Gastrocnemius medialis (tissue), 4 donors: Measurements from ENCODE around the gene TMEM213. TPM values are rescaled to one million over a fixed set of nuclear protein-coding genes. Genes with fewer than 3 reads are reported as not detected.
"Not testable (repeated sequence)": the region's sequence is repeated elsewhere in the genome, so short reads cannot be mapped to it uniquely, and the experiment has no call there.

Source experiments
- ATAC-seq, 2 donors: fragments of 150-250 bp; one replicate each; pipeline ENCODE4 v1.9.1; 2016
- DNase-seq, 2 donors: peaks; one replicate each; pipeline ENCODE4 v3.0.0-alpha.2; 2019
- H3K27ac ChIP-seq, 4 donors: fragments of 200-600 bp; sonication (generic); 1 replicate in 1 of 4; 2 replicates in 3 of 4; pipeline ENCODE4 v1.5.1; 2016 to 2018; ENCODE audit warnings: mild to moderate bottlenecking in 2 of 4, moderate library complexity in 1 of 4
- H3K27me3 ChIP-seq, 3 donors: fragments of 200-600 bp; sonication (generic) in 2 of 3; 1 replicate in 1 of 3; 2 replicates in 2 of 3; pipeline versions ENCODE4 v1.5.1 to v1.6.0; 2016 to 2019; ENCODE audit warnings: mild to moderate bottlenecking in 1 of 3, moderate library complexity in 1 of 3
- H3K36me3 ChIP-seq, 2 donors: fragments of 200-600 bp; sonication (generic) in 1 of 2; one replicate each; pipeline ENCODE4 v1.5.1; 2017 to 2018
- H3K4me1 ChIP-seq, 2 donors: fragments of 200-600 bp; sonication (generic) in 1 of 2; one replicate each; pipeline ENCODE4 v1.5.1; 2016 to 2017; ENCODE audit warnings: mild to moderate bottlenecking in 2 of 2
- H3K4me3 ChIP-seq, 4 donors: fragments of 200-600 bp; sonication (generic) in 3 of 4; 1 replicate in 1 of 4; 2 replicates in 3 of 4; pipeline ENCODE4 v1.5.1; 2016 to 2019; ENCODE audit warnings: mild to moderate bottlenecking in 2 of 4
- H3K9me3 ChIP-seq, 3 donors: fragments of 200-600 bp; sonication (generic) in 2 of 3; 1 replicate in 1 of 3; 2 replicates in 2 of 3; pipeline ENCODE4 v1.5.1; 2016 to 2019
- POLR2A ChIP-seq, 2 donors: fragments of 450-650 bp; IDR thresholded peaks; one replicate each; pipeline ENCODE4 v1.6.1; 2017; ENCODE audit warnings: antibody characterized with exemption in 2 of 2, mild to moderate bottlenecking in 2 of 2, moderate library complexity in 2 of 2
- in situ Hi-C, 4 donors: fragments of 200-750 bp; cut with MboI; loops; one replicate each; pipeline versions ENCODE4 v1.15.0 to v1.8.0; 2017; ENCODE audit warnings: low sequenced_read_pairs in 4 of 4
- intact Hi-C: fragments of 100-400 bp; cut with DNase I; formaldehyde crosslinking; loops from one replicate; pipeline ENCODE4 v1.15.1; 2023; ENCODE audit warnings: low total_unique reads
- total RNA-seq, 4 donors: library from RNA; depleted of rRNA; stranded (reverse); fragments of >200 nt; gene quantifications; one replicate each; pipeline versions ENCODE4 v1.1.0 to v1.2.3, GENCODE V29; 2016
- TF ChIP-seq, protein P1 (sequence below), 5 experiments: fragments of 450-650 bp in 3 of 5; fragments of 200-600 bp in 2 of 5; sonication (generic) in 2 of 5; IDR thresholded peaks in 4 of 5; conservative IDR thresholded peaks in 1 of 5; 1 replicate in 4 of 5; 2 replicates in 1 of 5; pipeline ENCODE4 v1.5.1; 2016 to 2019; ENCODE audit warnings: antibody characterized with exemption in 5 of 5, mild to moderate bottlenecking in 3 of 5, moderate library complexity in 3 of 5

Gene TMEM213
- total RNA-seq, 4 donors from 2014 or later, result not detected

DNA sequence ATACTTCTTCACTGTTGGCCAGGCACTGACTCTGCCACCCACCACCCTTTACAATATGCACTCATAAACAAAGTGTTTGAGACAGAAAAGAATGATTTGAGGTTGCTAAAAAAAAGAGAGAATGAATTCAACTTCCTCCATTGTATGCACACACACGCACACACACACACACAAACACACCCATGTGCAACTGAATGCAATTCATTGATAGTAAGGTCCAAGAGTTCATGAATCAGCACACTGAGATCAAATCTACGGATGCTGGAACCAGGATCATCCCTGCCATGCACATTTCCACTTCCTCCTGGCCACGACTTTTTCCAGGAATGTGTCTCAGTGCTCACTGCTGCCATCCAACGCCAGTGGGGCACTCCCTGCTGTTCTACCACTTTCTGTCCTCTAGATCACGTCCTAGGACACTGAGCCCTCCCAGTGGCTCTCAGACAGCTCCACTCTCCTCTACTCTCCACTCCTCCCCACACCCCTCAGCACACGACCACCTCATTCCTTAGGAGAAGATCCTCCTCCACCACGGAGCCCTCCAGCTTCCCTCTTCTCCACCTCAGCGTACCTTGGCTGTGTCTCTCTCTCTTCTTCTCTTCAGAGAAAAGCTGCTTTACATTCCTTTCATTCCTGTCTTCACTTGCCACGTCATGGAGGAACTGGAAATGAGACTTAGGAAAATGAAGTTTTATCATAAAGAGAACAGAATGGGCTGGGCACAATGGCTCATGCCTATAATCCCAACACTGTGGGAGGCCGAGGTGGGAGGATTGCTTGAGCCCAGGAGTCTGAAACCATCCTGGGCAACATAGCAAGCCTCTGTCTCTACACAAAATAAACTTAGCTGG lies 12.0 kb upstream of the TMEM213 start:
- no peak overlapping the region for H3K27ac ChIP-seq
- ATAC-seq, result no peak
- H3K4me1 ChIP-seq, result no peaks in the 10 kb centered on the region
- in situ Hi-C loops (no loop called here), intact Hi-C loops (no loop called here)
- DNase-seq, result no peak
- no peaks in the 10 kb centered on the region for H3K9me3 ChIP-seq
- H3K36me3 ChIP-seq, result no peaks in the 10 kb centered on the region
- H3K27me3 ChIP-seq, result no peaks in the 10 kb centered on the region
- no peak overlapping the region for H3K4me3 ChIP-seq
- TF ChIP-seq POLR2A (IDR thresholded peaks at IDR 0.05), result no peak

- H3K27ac ChIP-seq, result no peak overlapping the region
- no peaks in the 10 kb centered on the region for H3K4me1 ChIP-seq
- no peaks in the 10 kb centered on the region for H3K27me3 ChIP-seq
- no peak for DNase-seq
- H3K9me3 ChIP-seq, result no peaks in the 10 kb centered on the region
- TF ChIP-seq, protein P1, sequence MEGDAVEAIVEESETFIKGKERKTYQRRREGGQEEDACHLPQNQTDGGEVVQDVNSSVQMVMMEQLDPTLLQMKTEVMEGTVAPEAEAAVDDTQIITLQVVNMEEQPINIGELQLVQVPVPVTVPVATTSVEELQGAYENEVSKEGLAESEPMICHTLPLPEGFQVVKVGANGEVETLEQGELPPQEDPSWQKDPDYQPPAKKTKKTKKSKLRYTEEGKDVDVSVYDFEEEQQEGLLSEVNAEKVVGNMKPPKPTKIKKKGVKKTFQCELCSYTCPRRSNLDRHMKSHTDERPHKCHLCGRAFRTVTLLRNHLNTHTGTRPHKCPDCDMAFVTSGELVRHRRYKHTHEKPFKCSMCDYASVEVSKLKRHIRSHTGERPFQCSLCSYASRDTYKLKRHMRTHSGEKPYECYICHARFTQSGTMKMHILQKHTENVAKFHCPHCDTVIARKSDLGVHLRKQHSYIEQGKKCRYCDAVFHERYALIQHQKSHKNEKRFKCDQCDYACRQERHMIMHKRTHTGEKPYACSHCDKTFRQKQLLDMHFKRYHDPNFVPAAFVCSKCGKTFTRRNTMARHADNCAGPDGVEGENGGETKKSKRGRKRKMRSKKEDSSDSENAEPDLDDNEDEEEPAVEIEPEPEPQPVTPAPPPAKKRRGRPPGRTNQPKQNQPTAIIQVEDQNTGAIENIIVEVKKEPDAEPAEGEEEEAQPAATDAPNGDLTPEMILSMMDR (IDR thresholded peaks at IDR 0.05 in 4 of 5, conservative IDR thresholded peaks at IDR 0.05 in 1 of 5), result no peak
- TF ChIP-seq POLR2A (IDR thresholded peaks at IDR 0.05), result no peak
- no peaks in the 10 kb centered on the region for H3K36me3 ChIP-seq
- intact Hi-C loops, result no loop called here
- no peak overlapping the region for H3K4me3 ChIP-seq
- ATAC-seq, result no peak
- in situ Hi-C loops, result no loop called here
These were observed 1.7 kb upstream of the TMEM213 start for GRCh38 chr7:138796038-138796615.

GRCh38 chr7:138797046-138797445 lies 748 bp upstream of the TMEM213 start:
- in situ Hi-C loops, H3K36me3 ChIP-seq, DNase-seq, H3K4me1 ChIP-seq, ATAC-seq, H3K27ac ChIP-seq, H3K27me3 ChIP-seq, H3K4me3 ChIP-seq, H3K9me3 ChIP-seq, intact Hi-C loops: not testable (repeated sequence)

GRCh38 chr7:138798836-138799235 lies 1.0 kb downstream of the TMEM213 start:
- DNase-seq, result no peak
- H3K4me3 ChIP-seq, result no peak overlapping the region
- H3K4me1 ChIP-seq, result no peaks in the 10 kb centered on the region
- TF ChIP-seq POLR2A (IDR thresholded peaks at IDR 0.05), result no peak
- TF ChIP-seq, protein P1 (IDR thresholded peaks at IDR 0.05 in 4 of 5, conservative IDR thresholded peaks at IDR 0.05 in 1 of 5), result no peak
- H3K9me3 ChIP-seq, result no peaks in the 10 kb centered on the region
- no peak for ATAC-seq
- H3K27ac ChIP-seq, result no peak overlapping the region
- H3K36me3 ChIP-seq, result no peaks in the 10 kb centered on the region
- intact Hi-C loops, result no loop called here
- H3K27me3 ChIP-seq, result no peaks in the 10 kb centered on the region
- in situ Hi-C loops, result no loop called here

DNA sequence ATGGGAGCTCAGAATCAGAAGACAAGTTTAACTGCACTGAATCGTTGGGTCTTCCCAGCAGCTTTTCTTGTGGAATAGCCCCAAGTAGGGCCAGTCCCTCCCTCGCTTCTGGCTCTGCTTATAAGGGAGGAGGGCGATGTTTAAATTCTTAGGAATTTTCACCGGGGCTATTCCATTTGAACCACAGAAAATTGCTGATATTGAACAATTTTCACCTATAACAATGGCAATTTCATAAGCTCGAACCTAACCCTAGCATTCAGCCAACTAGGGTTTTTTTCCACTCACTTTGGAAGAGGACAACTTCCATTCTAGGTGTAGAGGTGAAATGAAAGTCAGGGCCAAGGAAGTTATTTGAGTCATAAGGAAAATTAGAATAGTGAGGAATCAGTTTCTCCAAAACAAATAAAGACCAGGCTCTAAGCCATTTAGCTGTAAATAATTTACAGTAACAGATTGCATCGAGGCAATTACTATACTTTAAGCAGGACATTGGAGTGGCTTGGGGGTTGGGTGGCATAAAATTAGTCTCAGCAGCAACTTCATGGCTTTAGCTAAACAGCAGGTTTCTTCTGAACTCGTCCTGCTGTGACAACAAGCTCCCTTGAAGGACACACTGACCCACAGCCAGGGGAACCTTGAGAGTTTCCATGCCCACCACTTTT lies 1.7 kb downstream of the TMEM213 start:
- no peak overlapping the region for H3K4me3 ChIP-seq
- H3K4me1 ChIP-seq, result no peaks in the 10 kb centered on the region
- H3K27ac ChIP-seq, result no peak overlapping the region
- H3K27me3 ChIP-seq, result no peaks in the 10 kb centered on the region
- in situ Hi-C loops, result no loop called here
- intact Hi-C loops, result no loop called here
- DNase-seq (no peak), ATAC-seq (no peak)
- TF ChIP-seq POLR2A (IDR thresholded peaks at IDR 0.05), result no peak
- TF ChIP-seq, protein P1 (IDR thresholded peaks at IDR 0.05 in 4 of 5, conservative IDR thresholded peaks at IDR 0.05 in 1 of 5), result no peak
- H3K9me3 ChIP-seq, result no peaks in the 10 kb centered on the region
- H3K36me3 ChIP-seq, result no peaks in the 10 kb centered on the region
